ENCODE data around the gene IFT81.
"Not testable (repeated sequence)": the region's sequence is repeated elsewhere in the genome, so short reads cannot be mapped to it uniquely, and the experiment has no call there.

The IFT81 gene

DNA sequence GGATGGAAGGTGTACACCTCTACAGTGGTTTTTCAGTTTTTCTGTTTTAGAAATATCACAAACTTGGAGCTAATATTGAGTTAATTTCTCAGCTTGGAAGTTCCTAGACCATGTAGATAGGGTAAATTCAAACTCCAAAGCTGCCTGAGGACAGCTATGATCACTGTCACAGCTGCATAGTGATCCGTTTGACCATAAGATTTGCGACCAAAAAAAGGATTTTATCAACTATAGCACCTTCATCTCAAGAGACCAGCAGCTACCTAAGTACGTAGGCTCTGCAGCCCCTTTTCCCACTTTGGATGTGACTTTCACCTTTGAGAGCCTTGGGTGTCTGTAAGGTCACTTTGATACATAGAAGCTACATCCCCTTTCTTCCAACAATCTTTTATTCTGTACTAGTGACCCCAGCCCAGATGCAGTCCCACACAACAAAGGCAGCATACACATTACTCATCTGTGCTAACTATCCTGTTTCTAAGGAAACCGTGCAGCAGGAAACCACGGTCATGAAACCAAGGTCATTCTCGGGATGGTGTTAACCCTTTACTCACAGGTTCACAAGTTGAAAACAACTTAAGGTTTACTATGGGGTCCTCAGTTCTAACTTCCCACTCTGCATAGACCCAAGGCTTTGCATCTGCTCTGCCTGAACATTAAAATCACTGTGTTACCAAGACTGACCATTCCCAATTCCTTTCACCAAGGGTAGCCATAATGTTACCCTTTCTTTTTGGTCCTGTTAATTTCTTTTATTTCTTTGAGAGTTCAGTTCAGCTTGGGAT is 75.4 kb downstream of the IFT81 start:
- peak; percentile 85 for DNase-seq (ENCODE audit: low read depth)

DNA sequence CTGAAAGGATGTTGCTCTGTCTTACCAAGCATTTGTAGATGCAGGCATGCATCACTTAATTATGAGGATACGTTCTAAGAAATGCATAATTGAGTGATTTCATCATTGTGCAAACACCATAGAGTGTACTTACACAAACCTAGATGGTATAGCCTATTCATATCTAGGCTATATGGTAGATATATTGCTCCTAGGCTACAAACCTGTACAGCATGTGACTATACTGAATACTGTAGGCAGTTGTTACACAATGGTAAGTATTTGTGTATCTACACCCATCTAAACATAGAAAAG is 75.9 kb downstream of the IFT81 start:
- DNase-seq (ENCODE audit: low read depth), result peak; percentile 27

DNA sequence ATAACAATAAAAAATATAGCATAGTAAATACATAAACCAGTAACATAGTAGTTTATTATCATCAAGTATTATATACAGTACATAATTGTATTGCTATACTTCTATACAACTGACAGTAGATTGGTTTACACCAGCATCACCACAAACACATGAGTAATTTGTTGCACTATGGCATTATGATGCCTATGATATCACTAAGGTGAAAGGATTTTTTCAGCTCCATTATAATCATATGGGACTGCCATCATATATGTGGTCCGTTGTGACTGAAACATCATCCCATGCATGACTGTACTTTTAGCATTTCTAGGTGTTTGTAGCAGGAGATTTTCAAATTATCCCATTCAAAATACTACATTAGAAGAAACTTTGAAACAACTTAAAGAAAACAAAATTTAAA is 77.8 kb downstream of the IFT81 start:
- no peak for DNase-seq (ENCODE audit: low read depth)

DNA sequence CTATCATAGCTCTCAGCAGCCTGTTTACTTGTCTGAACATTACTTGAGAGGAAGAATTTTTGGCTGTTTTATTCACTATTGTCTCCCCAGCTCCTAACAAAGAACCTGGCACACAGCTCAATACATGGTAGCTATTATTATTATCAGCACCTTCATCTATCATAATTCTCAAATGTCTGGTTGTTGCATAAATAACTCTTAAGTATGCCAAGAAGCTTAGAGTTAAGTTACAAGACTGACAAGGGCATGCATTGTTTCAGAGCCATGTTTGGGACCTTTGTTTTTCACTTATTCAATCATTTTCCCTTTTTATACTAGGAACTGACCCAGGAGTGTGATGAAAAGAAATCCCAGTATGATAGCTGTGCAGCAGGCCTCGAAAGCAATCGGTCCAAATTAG is 79.4 kb downstream of the IFT81 start:
- no peak for DNase-seq (ENCODE audit: low read depth)

DNA sequence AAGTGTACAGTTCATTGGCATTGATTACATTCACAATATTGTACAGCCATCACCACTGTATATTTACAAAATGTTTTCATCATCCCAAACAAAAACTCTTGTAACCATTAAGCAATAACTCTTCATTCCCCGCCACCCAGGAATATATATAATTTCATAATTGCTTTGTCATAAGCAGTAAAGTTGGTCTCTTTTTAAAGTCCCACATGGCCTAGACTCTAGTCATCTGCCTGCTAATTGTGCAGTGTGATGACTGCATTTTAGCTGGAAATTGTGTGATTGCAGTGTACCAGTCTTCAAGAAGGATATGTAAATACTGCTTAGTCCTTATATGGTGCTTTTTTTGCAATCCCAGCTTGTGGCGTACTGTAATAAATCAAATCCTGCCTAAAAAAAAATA is 81.8 kb downstream of the IFT81 start:
- no peak for DNase-seq (ENCODE audit: low read depth)

DNA sequence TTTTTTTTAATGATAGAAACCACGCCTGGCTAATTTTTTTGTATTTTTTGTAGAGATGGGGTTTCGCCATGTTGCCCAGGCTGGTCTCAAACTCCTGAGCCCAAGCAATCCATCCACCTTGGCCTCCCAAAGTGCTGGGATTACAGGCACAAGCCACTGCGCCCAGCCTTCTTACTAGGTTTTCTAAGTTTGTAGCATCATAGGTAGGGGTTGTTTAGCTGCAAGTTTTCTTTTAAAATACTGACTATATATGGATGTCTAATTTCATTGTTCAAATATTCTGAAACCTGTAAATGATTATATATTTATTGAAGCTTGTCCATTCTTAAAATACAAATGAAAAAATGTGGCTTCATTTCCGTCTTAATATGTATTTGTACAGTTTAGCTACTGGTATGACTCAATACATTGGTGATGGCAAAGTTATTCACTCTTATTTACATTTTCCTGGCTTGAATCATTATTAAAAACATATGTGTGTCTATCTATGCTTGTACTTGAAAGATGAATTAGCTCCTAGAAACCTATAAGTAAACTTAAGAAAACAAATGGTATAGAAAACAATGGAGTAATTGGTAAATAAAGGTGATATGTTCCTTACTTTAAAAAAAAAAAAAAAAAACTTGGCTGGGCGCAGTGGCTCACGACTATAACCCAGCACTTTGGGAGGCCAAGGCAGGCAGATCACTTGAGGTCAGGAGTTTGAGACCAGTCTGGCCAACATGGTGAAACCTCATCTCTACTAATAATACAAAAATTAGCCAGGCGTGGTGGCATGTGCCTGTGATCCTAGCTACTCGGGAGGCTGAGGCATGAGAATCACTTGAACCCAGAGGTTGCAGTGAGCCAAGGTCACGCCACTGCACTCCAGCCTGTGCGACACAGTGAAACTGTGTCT is 87.7 kb downstream of the IFT81 start:
- peak; percentile 94 for DNase-seq (ENCODE audit: low read depth)

DNA sequence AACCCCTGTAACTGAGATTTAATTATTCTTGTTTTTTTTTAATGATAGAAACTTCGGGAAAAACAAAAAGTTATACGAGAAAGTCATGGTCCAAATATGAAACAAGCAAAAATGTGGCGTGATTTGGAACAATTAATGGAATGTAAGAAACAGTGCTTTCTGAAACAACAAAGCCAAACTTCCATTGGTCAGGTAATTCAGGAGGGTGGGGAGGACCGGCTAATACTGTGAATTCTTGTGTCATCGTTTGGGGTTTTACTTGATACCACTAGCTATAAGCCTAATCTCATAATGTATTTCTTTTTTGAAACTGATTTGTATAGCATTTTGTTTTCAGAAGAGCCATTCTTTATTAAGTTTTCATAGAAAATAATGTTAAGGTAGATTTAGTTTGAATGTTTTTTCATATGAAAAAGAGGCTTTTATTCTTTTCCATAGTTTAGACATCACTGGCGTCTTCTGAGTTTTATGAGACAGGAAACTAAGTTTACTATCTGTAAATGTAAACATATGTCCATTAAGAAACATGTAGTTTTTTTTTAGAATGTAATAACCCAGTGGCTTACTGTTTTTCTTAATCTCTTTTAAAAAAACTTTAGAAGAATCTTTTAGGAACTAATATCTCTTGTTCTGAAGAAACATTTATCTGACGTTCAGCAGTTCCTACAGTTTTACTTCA is 94.0 kb downstream of the IFT81 start:
- DNase-seq (ENCODE audit: low read depth), result no peak

DNA sequence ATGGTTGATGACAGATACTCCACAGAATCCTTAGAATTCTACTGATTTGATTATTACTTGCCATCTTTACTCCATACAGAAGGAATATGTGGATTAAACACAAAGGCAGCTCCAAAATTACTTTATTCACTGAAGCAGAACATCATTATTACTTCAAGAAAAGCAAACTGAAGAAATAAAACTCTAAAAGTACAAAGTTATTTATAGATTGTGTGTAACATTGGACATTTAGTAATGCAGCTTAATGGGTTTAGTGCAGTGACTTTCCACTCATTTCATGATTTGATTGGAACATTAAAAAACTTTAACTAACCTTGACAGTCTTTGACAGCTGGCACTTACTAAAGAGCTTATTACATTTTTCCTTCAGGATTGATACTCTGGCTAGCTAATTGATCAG is 97.9 kb downstream of the IFT81 start:
- DNase-seq (ENCODE audit: low read depth), result no peak

DNA sequence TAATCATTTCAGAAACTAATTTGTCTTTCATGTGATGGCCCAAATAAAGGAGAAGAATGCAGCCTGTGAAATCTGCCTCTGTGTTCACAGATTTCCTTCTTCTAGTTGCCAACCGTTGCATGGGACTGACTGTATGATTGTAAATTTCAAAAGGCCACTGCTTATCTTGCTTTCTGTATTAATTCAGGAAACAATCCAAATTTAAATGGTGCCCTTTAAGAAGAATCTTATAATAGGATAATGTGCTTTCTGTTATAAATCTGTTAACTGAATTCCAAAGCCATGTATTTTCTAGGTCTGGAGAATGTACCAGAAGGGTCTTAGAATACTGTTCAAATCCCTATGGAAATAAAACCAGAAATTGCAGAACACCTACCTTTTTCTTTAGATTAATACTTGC is 98.3 kb downstream of the IFT81 start:
- DNase-seq (ENCODE audit: low read depth), result no peak

DNA sequence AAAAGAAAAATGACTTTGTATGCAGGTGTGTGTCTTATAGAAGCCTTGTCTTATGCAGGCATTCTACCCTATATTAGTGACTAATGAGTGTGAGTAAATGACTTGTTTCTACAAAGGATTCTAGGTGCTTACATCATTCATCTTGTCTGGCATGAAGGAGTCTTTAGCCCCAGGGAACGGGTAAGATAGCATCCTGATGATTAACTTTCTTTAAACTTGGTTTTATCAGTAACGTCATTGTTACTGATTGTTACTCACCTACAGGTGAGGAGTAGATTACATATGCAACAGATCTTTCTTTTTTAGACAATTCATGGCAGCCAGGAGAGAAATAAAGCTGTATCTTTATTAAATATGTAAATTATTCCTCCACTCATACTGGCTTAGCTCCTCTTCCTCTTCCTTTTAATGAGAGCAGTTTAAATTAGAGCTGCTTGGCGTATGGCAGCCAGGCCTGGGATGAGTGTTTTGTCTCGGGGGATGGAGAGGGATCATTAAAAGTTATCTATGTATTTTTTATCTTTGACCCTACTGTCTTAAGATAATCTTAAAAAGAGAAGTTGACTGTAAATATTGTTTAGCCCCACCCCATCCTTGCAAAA is 99.7 kb downstream of the IFT81 start:
- DNase-seq (ENCODE audit: low read depth), result peak; percentile 96

DNA sequence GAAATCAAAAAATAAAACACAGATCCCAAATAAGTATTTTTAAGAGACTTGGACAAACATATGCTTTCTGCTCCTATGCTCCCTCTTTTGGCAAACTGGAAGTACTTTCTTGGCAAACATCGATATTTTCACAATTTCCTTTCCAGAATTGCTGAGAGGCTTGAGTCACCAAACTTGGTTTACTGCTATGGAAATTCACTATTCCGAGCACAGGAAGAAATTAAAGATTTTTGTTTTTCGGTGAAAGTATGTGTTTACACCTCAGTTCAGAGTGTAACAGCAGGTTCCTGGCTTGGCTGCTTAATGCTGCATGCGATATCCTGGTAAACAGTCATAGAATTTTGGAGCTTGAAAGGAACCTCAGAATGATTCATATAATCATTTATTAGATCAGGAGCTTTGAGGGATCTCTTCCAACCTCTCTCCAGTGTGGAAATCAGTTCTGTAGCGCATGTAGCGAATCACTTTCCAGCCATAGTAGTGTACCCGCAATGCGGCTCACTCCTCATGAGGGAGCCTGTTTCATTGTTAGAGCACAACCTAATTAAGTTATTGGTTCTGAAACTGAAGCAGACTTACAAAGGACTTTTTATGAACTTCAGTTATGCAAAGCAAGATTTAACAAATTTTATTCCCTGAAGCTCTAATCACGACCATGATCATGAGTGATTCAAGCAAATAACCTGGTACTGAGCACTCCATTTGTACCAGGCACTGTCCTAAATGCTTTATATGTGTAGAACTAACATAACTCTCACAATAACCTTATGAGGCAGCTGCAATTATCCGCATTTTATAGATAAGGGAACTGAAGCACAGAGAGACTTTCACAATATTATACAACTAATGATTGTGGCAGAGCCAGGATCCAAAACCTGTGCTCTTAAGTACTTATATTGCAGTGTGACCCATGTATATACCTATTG is 100.5 kb downstream of the IFT81 start:
- peak; percentile 88 for DNase-seq (ENCODE audit: low read depth)

DNA sequence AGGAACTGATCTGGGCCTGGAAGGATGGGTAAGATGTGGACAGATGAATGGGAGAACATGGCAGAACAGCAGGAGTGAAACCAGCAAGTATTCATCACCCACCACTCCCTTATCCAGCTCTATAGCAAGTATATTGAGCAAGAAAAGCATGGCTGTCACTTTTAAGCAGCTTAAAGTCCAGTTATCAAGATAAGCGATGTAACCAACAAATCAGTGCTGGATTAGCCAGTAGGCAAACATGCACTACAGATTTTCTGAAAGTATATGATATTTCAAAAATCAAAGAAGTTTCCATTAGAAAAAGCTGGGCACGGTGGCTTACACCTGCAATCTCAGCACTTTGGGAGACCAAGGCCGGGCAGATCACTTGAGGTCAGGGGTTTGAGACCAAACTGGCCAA is 103.0 kb downstream of the IFT81 start:
- DNase-seq (ENCODE audit: low read depth), result no peak

DNA sequence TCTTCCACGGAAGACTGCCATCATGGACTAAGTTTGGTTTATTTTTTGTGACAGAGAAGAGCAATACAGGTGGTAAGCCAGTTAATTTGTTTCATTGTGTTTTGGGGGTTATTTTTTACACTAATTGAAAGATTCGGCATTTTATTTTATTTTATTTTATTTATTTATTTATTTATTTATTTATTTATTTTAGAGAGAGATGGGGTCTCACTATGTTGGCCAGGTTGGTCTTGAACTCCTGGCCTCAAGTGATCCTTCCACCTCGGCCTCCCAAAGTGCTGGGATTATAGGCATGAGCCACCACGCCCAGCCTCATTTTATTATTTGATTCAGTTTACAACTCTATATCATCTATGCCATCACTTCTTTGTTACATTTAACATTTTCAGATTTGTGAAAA is 104.2 kb downstream of the IFT81 start:
- DNase-seq (ENCODE audit: low read depth), result not testable (repeated sequence)

DNA sequence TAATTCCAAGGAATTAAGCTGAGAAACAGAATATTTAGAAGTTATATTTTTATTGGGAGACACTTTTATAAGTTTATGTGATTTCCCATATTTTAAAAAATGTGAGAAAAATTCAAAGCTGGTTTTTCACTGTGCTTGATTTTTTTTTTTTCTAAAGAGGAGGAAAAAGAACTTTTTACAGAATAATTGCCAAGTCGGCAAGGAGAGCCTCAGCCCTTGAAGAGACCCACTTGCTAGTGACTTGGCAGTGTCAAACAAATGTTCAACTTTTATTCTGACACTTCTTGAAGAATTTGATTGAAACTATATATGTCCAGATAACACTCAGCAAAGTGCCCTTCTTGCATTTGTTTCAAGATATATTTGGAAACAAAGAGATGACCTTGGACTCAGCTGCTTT is 104.6 kb downstream of the IFT81 start:
- DNase-seq (ENCODE audit: low read depth), result no peak

DNA sequence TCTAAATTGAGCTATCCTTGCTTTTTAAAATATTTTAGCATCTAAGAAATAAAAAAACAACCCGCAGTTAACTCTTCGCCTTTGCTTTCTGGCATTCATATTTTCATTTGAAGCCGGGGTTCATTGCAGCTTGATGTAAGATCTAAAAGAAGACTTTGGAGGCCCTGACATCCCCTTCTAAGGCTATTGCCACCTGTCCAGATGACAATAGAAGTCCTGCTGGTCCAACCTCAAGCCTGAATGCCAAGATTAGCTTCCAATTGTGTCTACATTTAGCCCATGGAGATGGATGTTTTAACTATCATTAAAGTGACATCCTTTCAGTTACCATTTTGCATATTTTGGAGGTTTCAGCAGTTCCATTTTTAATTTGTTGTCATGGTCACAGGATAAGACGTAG is 105.3 kb downstream of the IFT81 start:
- DNase-seq (ENCODE audit: low read depth), result no peak

DNA sequence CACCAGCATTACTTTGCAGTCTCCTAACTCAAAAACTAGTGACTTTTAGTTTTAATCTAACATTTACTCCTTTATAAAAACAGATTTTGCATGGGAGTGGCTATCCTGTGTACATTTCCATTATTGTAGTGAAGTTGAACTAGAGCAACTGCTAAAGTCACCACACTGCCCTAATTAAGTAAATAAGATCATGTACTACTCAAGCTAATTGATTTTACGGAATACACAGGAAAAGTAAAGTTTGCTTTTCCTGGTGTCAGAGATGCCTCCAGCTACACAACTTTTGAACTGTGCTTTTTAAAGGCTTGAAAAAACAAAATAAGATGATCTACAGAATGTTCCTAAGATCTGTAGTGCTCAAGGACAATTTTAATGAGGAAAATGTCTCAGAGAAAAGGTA is 106.5 kb downstream of the IFT81 start:
- no peak for DNase-seq (ENCODE audit: low read depth)

DNA sequence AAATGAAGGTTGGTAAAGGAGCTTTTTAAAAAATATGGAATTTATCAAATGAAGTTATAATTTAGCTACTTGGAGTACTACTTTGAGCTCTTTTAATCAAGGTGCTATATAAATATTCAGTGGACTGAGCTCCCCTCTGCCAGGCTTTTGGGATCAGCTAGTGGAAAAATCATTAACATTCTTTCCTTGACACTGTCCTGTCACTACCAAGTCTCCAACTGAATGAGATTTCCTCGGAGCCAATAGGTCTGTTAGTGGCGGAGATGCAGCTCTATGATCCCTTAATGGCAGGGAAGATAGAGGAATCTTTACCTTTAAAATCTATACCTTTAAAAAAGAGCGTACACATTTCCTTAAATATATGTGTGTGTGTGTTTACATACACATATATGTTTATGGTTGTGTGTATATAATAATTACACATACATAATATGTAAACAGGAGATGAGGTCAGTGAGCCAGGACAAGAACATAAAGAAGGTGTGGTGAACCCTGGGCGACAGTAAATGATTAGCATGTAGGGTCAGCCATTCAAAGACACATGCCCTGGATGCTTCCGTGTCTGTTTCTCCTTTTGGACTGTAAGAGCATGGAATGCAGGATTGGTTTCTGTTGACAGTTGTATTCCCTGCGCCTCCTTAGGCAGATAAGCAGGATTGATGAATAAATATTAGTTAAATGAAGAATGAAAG is 109.2 kb downstream of the IFT81 start:
- DNase-seq (ENCODE audit: low read depth), result no peak

DNA sequence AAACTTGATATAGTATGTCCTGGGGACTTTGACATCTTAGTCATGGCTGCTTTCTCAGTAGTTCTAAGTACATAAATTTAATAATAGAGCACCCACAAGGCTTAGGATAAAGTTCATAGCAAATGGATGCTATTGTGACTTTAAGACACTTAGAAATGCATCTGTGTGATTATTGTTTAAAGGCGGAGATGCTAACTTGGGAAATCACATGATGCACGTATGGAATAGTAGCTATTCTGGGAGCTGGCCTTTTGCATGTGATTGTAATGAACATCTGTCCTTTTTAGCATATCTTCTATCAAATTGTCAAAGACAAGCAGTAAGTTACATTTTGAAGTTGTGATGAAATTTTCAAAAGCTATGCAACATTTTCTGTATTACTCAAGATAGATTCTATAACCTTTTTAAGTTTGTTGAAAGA is 110.2 kb downstream of the IFT81 start:
- DNase-seq (ENCODE audit: low read depth), result no peak

DNA sequence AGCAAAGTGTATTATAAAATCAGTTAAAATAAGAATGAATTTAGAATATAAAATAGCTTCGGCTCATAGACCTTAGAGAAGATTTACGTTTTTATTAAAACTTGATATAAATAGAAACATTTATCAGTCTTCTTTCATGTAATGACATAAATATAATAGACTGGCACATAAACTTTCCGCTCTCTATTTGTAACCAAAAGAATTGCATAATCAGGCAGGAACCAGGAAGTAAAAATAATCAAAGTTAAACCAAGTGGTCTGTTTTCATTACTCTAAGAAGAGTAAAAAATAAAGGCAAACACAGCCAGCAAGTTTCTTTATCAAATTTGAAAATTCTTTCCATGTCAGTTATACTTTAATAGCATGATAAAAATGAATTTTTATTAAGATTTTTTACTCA is 110.6 kb downstream of the IFT81 start:
- DNase-seq (ENCODE audit: low read depth), result no peak

DNA sequence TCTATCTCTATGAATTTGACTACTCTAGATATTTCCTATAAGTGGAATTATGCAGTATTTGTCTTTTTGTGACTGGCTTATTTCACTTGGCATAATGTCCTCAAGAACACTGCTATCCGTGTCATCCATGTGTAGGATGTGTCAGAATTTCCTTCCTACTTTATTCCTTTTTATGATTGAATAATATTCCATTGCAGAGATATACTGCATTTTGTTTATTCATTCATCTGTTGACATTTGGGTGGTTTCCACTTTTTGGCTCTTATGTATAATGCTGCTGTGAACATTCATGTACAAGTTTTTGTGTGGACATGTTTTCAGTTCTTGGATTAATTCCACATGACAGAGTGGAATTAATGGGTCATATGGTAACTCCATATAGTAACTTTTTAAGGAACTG is 111.2 kb downstream of the IFT81 start:
- DNase-seq (ENCODE audit: low read depth), result no peak

DNA sequence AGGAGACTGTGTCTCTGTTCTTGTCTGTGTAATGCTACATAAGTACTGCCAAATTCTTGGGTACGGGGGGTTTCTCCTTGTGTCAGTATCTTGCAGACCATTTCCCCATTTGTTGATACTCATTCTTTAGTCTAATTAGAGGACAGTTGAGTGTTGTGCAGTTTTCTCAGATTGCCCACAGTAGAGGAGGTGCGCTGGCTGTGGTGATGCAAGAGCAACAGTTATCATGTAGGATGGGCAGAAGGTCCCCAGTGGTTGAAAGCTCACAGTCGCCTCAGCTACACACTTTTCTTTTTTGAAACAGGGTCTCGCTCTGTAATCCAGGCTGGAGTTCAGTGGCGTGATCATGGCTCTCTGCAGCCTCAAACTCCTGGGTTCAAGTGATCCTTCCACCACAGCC is 119.1 kb downstream of the IFT81 start:
- DNase-seq (ENCODE audit: low read depth), result no peak
